ENCODE measurements around the gene GATA3.

GATA3 gene

DNA sequence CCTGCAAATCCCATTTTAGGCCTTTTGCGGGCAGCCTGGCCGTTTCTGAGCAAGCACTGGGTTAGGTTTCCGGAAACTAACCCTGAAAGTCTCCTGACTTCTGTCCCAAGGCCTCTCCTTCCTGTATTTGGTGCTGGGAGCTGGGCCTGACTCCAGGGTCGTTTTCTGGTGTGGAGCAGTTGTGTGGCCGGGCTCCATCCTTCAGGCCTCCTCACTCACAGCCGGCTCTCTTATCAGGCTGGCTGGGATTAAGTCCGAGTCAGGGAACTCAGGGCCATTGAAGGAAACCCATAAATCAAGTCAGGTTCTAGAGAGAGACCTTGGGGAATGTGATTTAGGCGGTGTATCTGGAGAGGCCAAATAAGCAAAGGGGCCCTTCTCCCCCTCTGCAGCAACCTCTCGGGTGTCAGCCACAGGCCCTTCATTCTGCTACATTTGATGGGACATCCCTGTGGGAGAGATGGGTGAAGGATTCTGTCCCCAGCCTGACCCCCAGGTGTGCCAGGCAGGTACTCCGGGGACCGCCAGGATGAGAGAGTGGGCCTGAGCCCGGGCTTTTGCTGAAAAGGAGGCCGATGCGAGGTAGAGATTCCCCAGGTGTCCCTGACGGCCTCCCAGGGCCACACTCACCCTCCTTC, 3.3 kb downstream of the GATA3 start:
- Histone ChIP-seq H3K27me3 (ENCODE audit: control insufficient read depth in 5 of 5, insufficient read depth in 4 of 5, low read length in 5 of 5) (peaks cover 5 to 27% (median 13%) of the 10 kb centered on the region in 5 donors), H3K9me3 (ENCODE audit: control insufficient read depth in 5 of 5, low read length in 5 of 5) (no peaks in the 10 kb centered on the region), H3K36me3 (ENCODE audit: control insufficient read depth in 5 of 5, insufficient read depth in 5 of 5, low read length in 5 of 5) (peaks cover 0 to 4% (median 0%) of the 10 kb centered on the region in 5 donors), H3K27ac (ENCODE audit: low read depth, low read length) (peak overlapping the region; percentile 35), H3K4me3 (ENCODE audit: low read depth in 1 of 5, low read length in 5 of 5) (peak overlapping the region in 4 of 5 donors; percentile 64 to 77 (median 75)), H3K9ac (ENCODE audit: low read length in 5 of 5) (peak overlapping the region in 4 of 5 donors; percentile 4 to 35 (median 12)), H3K4me1 (ENCODE audit: control insufficient read depth in 5 of 5, insufficient read depth in 5 of 5, low read length in 5 of 5) (peaks cover 2 to 94% (median 71%) of the 10 kb centered on the region in 5 donors)

DNA sequence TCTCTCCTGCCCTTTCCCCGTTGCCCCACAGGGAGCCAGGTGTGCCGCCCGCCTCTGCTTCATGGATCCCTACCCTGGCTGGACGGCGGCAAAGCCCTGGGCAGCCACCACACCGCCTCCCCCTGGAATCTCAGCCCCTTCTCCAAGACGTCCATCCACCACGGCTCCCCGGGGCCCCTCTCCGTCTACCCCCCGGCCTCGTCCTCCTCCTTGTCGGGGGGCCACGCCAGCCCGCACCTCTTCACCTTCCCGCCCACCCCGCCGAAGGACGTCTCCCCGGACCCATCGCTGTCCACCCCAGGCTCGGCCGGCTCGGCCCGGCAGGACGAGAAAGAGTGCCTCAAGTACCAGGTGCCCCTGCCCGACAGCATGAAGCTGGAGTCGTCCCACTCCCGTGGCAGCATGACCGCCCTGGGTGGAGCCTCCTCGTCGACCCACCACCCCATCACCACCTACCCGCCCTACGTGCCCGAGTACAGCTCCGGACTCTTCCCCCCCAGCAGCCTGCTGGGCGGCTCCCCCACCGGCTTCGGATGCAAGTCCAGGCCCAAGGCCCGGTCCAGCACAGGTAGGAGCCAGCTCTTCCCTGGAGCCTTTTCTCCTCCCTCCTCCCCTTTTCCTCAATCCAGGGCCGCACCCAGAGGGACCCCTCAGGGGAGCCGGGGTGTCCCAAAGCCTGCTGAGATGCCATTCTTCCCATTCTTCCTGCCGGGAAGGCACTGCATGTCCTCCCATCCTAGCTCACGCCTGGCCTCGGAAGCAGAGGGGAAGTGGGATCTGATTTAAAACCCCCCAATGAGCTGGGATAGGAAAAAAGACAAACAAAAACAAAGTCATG, 4.0 kb downstream of the GATA3 start:
- H3K4me3 ChIP-seq (ENCODE audit: low read depth in 1 of 5, low read length in 5 of 5), result peak overlapping the region in 4 of 5 donors; percentile 4 to 77 (median 40)

DNA sequence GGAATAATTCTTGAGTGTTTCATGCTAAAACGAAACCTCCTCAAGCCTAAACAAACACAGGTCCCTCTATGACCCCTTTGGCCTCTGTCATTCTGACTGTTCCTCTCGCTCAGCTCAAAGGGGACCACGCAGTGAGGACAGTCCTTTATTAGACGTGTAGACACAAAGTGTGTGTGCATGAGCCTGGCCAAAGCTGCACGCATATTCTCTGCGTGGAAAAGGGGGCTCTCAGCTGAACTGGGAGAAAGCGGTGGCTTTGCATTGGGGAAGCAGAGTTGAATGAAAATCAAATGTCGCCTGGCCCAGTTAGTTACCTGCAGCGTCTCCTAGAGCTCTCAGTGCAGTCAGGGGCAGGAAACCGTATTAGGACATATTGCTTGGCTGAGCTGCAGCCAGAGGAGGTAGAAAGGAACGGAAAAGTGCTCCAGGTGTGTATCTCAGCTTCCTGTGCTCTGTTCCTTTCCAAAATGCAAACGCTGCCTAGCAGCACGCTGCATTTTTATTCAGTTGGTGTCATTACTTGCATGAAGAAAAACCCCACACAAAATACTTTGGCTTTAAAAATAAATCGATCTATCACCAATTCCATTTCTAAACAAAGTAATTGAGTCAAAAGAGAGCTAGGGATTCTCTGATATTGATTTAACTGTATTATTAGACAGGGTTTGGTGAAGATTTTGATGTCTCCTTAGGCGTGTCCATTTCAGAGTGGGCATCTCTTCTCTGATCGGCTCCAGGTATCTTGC, 4.9 kb downstream of the GATA3 start:
- Histone ChIP-seq H3K27me3 (ENCODE audit: control insufficient read depth in 5 of 5, insufficient read depth in 4 of 5, low read length in 5 of 5) (peaks cover 0 to 29% (median 11%) of the 10 kb centered on the region in 5 donors), H3K36me3 (ENCODE audit: control insufficient read depth in 5 of 5, insufficient read depth in 5 of 5, low read length in 5 of 5) (peaks cover 0 to 4% (median 0%) of the 10 kb centered on the region in 5 donors), H3K27ac (ENCODE audit: low read depth, low read length) (no peak overlapping the region)

More for the DNA sequence above, 4.0 kb downstream of the GATA3 start:
- Histone ChIP-seq H3K36me3 (ENCODE audit: control insufficient read depth in 5 of 5, insufficient read depth in 5 of 5, low read length in 5 of 5) (peaks cover 0 to 4% (median 0%) of the 10 kb centered on the region in 5 donors), H3K9ac (ENCODE audit: low read length in 5 of 5) (peak overlapping the region in 1 of 5 donors; percentile 30), H3K27me3 (ENCODE audit: control insufficient read depth in 5 of 5, insufficient read depth in 4 of 5, low read length in 5 of 5) (peaks cover 0 to 27% (median 11%) of the 10 kb centered on the region in 5 donors), H3K27ac (ENCODE audit: low read depth, low read length) (no peak overlapping the region), H3K9me3 (ENCODE audit: control insufficient read depth in 5 of 5, low read length in 5 of 5) (no peaks in the 10 kb centered on the region), H3K4me1 (ENCODE audit: control insufficient read depth in 5 of 5, insufficient read depth in 5 of 5, low read length in 5 of 5) (peaks cover 2 to 95% (median 73%) of the 10 kb centered on the region in 5 donors)

DNA sequence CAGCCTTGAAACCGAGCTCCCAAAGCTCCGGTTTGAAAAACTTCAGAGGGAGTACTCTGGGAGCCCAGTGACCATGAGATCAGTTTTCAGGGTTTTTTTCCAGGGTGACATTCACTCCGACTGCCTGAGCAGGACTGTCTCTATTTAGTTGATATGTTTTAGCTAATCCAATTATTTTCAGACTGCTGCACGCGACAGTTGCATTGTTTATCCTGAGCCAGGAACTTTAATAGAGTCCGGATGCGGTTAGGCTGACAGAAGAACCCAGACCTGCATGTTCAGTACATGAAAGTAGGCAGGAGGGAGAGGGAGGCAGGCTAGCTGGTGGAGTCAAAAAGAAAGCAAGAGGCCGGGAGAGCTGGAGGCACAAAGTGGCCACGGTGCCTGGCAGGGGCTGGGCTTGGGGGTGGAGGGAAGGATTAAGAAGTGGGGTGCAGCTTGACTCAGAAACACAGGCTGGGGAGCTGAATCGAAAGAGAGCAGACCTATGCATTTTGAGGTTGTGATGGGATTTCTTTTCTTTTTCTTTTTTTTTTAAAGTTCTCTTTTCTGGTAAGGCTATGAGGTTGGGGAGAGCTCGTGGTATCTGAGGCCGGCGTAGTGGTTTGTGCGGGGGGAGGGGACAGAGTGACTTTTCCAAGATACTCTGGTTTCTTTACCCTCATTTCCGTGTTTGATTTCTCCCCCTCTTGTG, 5.7 kb downstream of the GATA3 start:
- Histone ChIP-seq H3K27me3 (ENCODE audit: control insufficient read depth in 5 of 5, insufficient read depth in 4 of 5, low read length in 5 of 5) (peaks cover 0 to 29% (median 9%) of the 10 kb centered on the region in 5 donors), H3K9ac (ENCODE audit: low read length in 5 of 5) (no peak overlapping the region), H3K9me3 (ENCODE audit: control insufficient read depth in 5 of 5, low read length in 5 of 5) (no peaks in the 10 kb centered on the region), H3K4me3 (ENCODE audit: low read depth in 1 of 5, low read length in 5 of 5) (peak overlapping the region in 3 of 5 donors; percentile 0 to 38 (median 22)), H3K4me1 (ENCODE audit: control insufficient read depth in 5 of 5, insufficient read depth in 5 of 5, low read length in 5 of 5) (peaks cover 2 to 91% (median 79%) of the 10 kb centered on the region in 5 donors), H3K27ac (ENCODE audit: low read depth, low read length) (no peak overlapping the region), H3K36me3 (ENCODE audit: control insufficient read depth in 5 of 5, insufficient read depth in 5 of 5, low read length in 5 of 5) (peaks cover 0 to 4% (median 0%) of the 10 kb centered on the region in 5 donors)

More for the DNA sequence above, 4.9 kb downstream of the GATA3 start:
- Histone ChIP-seq H3K4me3 (ENCODE audit: low read depth in 1 of 5, low read length in 5 of 5) (peak overlapping the region in 4 of 5 donors; percentile 4 to 42 (median 28)), H3K9me3 (ENCODE audit: control insufficient read depth in 5 of 5, low read length in 5 of 5) (no peaks in the 10 kb centered on the region), H3K9ac (ENCODE audit: low read length in 5 of 5) (no peak overlapping the region), H3K4me1 (ENCODE audit: control insufficient read depth in 5 of 5, insufficient read depth in 5 of 5, low read length in 5 of 5) (peaks cover 2 to 95% (median 76%) of the 10 kb centered on the region in 5 donors)

DNA sequence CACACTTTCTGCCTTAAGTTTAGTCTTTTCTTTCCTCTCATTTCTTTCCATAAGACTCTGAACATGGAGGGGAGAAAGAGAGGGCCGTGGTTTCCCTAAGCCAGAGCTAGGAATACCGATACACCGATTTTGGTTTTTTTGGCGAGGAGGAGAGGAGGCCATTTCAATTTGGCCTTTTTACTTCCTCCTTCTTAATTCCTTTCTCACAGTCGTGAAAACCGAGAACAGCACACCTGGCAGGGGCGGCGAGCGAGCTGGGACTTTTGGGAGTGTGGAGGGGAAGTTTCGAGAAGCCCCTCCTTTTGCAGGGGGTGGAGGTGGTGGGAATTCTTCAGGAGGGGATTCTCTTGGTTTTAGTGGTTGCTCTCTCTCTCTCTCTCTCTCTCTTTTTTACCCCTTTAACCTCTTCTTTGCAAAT, 6.2 kb downstream of the GATA3 start:
- Histone ChIP-seq H3K4me1 (ENCODE audit: control insufficient read depth in 5 of 5, insufficient read depth in 5 of 5, low read length in 5 of 5) (peaks cover 2 to 86% (median 80%) of the 10 kb centered on the region in 5 donors), H3K9ac (ENCODE audit: low read length in 5 of 5) (no peak overlapping the region), H3K4me3 (ENCODE audit: low read depth in 1 of 5, low read length in 5 of 5) (peak overlapping the region in 3 of 5 donors; percentile 0 to 38 (median 7)), H3K27ac (ENCODE audit: low read depth, low read length) (no peak overlapping the region), H3K9me3 (ENCODE audit: control insufficient read depth in 5 of 5, low read length in 5 of 5) (no peaks in the 10 kb centered on the region), H3K36me3 (ENCODE audit: control insufficient read depth in 5 of 5, insufficient read depth in 5 of 5, low read length in 5 of 5) (peaks cover 0 to 4% (median 0%) of the 10 kb centered on the region in 5 donors), H3K27me3 (ENCODE audit: control insufficient read depth in 5 of 5, insufficient read depth in 4 of 5, low read length in 5 of 5) (peaks cover 0 to 24% (median 7%) of the 10 kb centered on the region in 5 donors)

DNA sequence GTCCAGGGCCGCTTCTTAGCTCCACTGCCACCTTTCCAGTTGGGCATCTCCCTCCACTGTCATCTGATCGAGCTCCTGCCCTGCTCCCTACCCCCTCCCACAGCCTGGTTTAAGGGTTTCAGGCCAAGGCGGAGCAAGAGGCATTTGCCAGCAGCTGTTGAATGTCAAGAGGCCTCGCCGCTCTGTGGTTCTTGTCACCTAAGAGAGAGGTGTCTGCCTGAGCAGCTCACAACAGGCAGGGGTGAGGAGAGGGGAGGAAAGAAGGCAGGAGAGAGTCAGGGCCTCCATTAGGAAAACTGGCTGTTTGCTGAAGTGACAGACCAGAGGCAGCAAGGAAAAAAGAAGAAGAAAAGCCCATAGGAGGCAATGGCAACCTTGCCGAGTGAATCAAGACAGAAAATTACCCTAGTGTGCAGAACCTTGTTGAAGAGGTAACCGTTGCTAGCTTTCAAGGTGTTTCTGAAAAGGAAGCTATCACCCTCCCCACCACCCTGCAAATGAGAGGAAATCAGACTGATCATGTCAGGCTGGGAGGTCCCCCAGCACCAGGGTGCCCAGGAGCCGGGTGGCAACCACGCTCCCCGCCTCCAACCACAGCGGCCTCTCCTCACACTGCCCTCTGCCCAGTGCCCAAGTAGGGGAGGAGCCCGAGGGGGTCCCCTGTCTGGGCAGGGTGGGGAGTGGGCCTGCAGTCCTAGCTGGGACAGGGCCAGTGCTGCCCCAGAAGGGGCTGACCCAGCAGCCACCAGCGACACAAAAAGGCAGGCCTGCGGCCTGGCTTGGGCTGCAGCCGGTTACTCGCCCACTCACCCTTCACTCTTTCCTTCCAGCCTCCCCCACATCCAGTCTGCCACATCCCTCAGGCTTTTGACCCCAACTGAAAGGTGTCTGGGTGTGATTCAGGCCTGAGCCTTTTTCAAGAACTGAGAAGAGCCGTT, 7.1 kb downstream of the GATA3 start:
- H3K4me1 ChIP-seq (ENCODE audit: control insufficient read depth in 5 of 5, insufficient read depth in 5 of 5, low read length in 5 of 5), result peaks cover 3 to 88% (median 74%) of the 10 kb centered on the region in 5 donors
- no peaks in the 10 kb centered on the region for H3K9me3 ChIP-seq (ENCODE audit: control insufficient read depth in 5 of 5, low read length in 5 of 5)
- no peak overlapping the region for H3K4me3 ChIP-seq (ENCODE audit: low read depth in 1 of 5, low read length in 5 of 5)
- peaks cover 0 to 4% (median 0%) of the 10 kb centered on the region in 5 donors for H3K36me3 ChIP-seq (ENCODE audit: control insufficient read depth in 5 of 5, insufficient read depth in 5 of 5, low read length in 5 of 5)
- H3K27me3 ChIP-seq (ENCODE audit: control insufficient read depth in 5 of 5, insufficient read depth in 4 of 5, low read length in 5 of 5), result peaks cover 0 to 21% (median 7%) of the 10 kb centered on the region in 5 donors
- H3K9ac ChIP-seq (ENCODE audit: low read length in 5 of 5), result no peak overlapping the region
- H3K27ac ChIP-seq (ENCODE audit: low read depth, low read length), result no peak overlapping the region

DNA sequence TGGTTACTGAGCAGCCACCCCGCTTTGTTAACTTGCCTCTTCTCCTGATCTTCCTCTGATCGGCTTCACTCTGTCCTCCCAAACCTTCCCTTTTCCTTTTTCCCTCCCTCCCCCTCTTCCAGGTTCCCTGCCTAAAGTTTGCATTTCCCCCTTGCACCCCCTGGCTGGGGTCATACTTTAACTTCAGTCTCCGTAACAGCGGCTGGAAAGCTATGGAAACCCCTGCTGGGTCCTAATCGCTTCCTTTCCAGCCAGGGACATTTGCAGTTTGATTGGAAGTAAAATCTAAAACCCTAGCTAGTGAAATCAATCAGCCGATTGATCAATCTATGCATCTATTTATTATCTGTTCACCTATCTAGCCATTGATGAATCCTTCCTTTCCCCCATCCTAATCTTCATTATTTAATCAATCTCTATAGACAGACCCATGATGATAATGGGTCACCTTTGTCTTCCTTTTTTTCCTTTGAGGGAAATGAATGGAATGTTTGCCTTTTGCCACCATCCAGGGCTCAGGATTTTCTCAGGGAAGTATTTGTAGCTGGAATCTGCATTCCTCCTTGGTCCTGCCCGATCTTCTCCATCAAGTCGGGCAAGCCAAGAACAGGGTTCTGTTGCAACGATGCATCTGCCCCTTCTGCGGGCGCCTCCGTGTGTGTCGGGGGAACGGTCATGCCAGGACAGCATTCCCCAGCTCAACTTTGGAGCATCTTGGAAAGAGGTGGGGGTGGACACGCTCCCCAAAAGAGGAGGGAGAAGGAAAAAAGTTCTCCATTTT, 8.8 kb downstream of the GATA3 start:
- no peak overlapping the region for H3K4me3 ChIP-seq (ENCODE audit: low read depth in 1 of 5, low read length in 5 of 5)
- no peak overlapping the region for H3K27ac ChIP-seq (ENCODE audit: low read depth, low read length)
- no peaks in the 10 kb centered on the region for H3K9me3 ChIP-seq (ENCODE audit: control insufficient read depth in 5 of 5, low read length in 5 of 5)
- H3K4me1 ChIP-seq (ENCODE audit: control insufficient read depth in 5 of 5, insufficient read depth in 5 of 5, low read length in 5 of 5), result peaks cover 4 to 79% (median 56%) of the 10 kb centered on the region in 5 donors
- H3K36me3 ChIP-seq (ENCODE audit: control insufficient read depth in 5 of 5, insufficient read depth in 5 of 5, low read length in 5 of 5), result peaks cover 0 to 5% (median 0%) of the 10 kb centered on the region in 5 donors
- peaks cover 0 to 15% (median 6%) of the 10 kb centered on the region in 5 donors for H3K27me3 ChIP-seq (ENCODE audit: control insufficient read depth in 5 of 5, insufficient read depth in 4 of 5, low read length in 5 of 5)
- H3K9ac ChIP-seq (ENCODE audit: low read length in 5 of 5), result no peak overlapping the region

DNA sequence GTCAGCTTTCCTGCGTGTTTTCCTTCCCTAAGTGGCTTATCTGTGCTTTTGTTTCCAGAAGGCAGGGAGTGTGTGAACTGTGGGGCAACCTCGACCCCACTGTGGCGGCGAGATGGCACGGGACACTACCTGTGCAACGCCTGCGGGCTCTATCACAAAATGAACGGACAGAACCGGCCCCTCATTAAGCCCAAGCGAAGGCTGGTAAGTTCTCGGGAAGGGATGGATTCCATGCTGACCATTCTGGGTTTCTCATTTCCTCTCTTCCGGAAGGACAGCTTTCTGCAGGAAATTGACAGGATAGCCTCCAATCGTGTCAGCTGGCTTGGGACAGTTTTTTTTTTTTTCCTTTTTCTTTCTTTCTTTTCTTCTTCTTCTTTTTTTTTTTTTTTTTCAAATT, 9.4 kb downstream of the GATA3 start:
- H3K9me3 ChIP-seq (ENCODE audit: control insufficient read depth in 5 of 5, low read length in 5 of 5), result no peaks in the 10 kb centered on the region
- peaks cover 0 to 13% (median 6%) of the 10 kb centered on the region in 5 donors for H3K27me3 ChIP-seq (ENCODE audit: control insufficient read depth in 5 of 5, insufficient read depth in 4 of 5, low read length in 5 of 5)
- H3K9ac ChIP-seq (ENCODE audit: low read length in 5 of 5), result no peak overlapping the region
- H3K4me3 ChIP-seq (ENCODE audit: low read depth in 1 of 5, low read length in 5 of 5), result no peak overlapping the region
- peaks cover 0 to 8% (median 3%) of the 10 kb centered on the region in 5 donors for H3K36me3 ChIP-seq (ENCODE audit: control insufficient read depth in 5 of 5, insufficient read depth in 5 of 5, low read length in 5 of 5)
- peaks cover 4 to 73% (median 50%) of the 10 kb centered on the region in 5 donors for H3K4me1 ChIP-seq (ENCODE audit: control insufficient read depth in 5 of 5, insufficient read depth in 5 of 5, low read length in 5 of 5)
- H3K27ac ChIP-seq (ENCODE audit: low read depth, low read length), result no peak overlapping the region
